ENCODE results near the gene GRM4. TPM values are rescaled to one million over a fixed set of nuclear protein-coding genes. Genes with fewer than 3 reads are reported as not detected.

Gene GRM4
- total RNA-seq, 2 donors from 2014 or later: 0.07 TPM; not detected in 1

GRCh38 chr6:34129753-34130152 is 16.1 kb downstream of the GRM4 start:
- no peak for TF ChIP-seq CTCF (IDR thresholded peaks at IDR 0.05)
- Histone ChIP-seq H3K4me3 (no peak overlapping the region), H3K4me1 (no peaks in the 10 kb centered on the region), H3K27me3 (no peaks in the 10 kb centered on the region), H3K27ac (no peak overlapping the region), H3K36me3 (no peaks in the 10 kb centered on the region), H3K9ac (ENCODE audit: low read depth in 2 of 2, low read length in 2 of 2) (no peak overlapping the region), H3K9me3 (no peaks in the 10 kb centered on the region)
- intact Hi-C loops (cut with DNase I): no loop called here
- no peak for DNase-seq

DNA sequence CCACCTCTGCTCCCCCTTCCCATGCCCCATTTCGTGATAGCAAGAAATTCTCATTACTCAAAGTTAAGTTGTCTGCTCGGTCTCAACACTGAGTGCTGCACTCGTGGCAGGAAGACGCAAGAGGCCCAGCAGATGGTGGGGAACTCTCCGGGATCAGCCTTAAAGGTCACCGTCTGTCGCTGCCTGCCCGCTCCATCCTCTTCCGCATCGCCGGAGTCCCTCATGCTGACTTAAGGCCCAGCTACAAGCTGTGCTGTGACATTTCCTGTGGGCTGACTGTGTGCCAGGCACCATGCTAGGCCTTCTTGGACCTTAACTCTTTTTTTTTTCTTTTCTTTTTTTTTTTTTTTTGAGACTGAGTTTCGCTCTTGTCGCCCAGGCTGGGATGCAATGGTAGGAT is 17.8 kb downstream of the GRM4 start:
- intact Hi-C loops (cut with DNase I): no loop called here
- H3K4me3 ChIP-seq: no peak overlapping the region
- no peak overlapping the region for H3K9ac ChIP-seq (ENCODE audit: low read depth in 2 of 2, low read length in 2 of 2)
- no peak for DNase-seq
- H3K36me3 ChIP-seq: no peaks in the 10 kb centered on the region
- no peak overlapping the region for H3K27ac ChIP-seq
- H3K9me3 ChIP-seq: no peaks in the 10 kb centered on the region
- no peak for TF ChIP-seq CTCF (IDR thresholded peaks at IDR 0.05)
- H3K27me3 ChIP-seq: no peaks in the 10 kb centered on the region
- no peaks in the 10 kb centered on the region for H3K4me1 ChIP-seq

DNA sequence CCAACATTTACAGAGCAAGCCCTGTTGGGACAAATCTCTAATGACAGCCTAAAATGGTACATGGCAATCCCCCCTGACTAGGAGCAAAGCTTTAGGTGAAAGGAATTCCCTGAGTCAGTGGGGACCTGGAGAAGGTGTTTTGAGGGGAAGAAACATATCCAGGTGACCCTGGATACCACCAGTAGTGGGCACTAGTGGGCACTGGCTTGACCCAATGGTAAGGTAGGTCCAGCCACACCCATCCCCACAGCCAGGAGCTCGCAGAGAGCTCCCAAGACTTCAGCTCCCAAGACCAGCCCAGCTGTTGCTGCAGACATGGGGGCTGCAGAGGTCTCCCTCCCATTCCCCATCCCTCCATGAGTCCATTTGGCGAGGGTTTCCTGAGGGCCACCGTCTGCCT is 19.5 kb downstream of the GRM4 start:
- Histone ChIP-seq H3K36me3 (no peaks in the 10 kb centered on the region), H3K9me3 (no peaks in the 10 kb centered on the region), H3K27me3 (no peaks in the 10 kb centered on the region), H3K27ac (no peak overlapping the region), H3K4me1 (no peaks in the 10 kb centered on the region), H3K9ac (ENCODE audit: low read depth in 2 of 2, low read length in 2 of 2) (no peak overlapping the region), H3K4me3 (no peak overlapping the region)
- intact Hi-C loops (cut with DNase I): no loop called here
- no peak for TF ChIP-seq CTCF (IDR thresholded peaks at IDR 0.05)
- DNase-seq: no peak

DNA sequence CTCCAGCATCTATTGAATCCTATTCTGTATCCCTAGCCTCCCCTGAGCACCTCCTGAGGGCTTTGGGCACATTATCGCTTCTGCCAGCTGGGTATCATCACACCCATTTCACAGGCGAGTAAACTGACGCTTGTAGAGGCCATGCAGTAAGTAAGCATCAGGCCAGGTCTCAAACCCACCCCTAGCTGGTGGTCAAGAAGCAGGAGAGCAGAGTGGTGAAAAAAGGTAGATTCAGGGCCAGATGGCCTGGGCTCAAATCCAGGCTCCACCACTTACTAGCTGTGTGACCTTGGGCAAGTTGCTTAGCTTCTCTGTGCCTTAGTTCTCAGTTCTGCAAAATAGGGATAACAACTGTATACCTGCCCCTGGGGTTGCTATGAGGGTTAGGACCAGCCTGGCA is 19.9 kb downstream of the GRM4 start:
- no peak overlapping the region for H3K4me3 ChIP-seq
- H3K36me3 ChIP-seq: no peaks in the 10 kb centered on the region
- TF ChIP-seq CTCF (IDR thresholded peaks at IDR 0.05): no peak
- no peak for DNase-seq
- no peak overlapping the region for H3K27ac ChIP-seq
- no peaks in the 10 kb centered on the region for H3K4me1 ChIP-seq
- H3K27me3 ChIP-seq: no peaks in the 10 kb centered on the region
- H3K9ac ChIP-seq (ENCODE audit: low read depth in 2 of 2, low read length in 2 of 2): no peak overlapping the region
- intact Hi-C loops (cut with DNase I): no loop called here
- no peaks in the 10 kb centered on the region for H3K9me3 ChIP-seq

- Histone ChIP-seq H3K27ac (no peak overlapping the region), H3K9me3 (no peaks in the 10 kb centered on the region), H3K36me3 (no peaks in the 10 kb centered on the region), H3K27me3 (no peaks in the 10 kb centered on the region), H3K4me3 (no peak overlapping the region), H3K9ac (ENCODE audit: low read depth in 2 of 2, low read length in 2 of 2) (no peak overlapping the region), H3K4me1 (no peaks in the 10 kb centered on the region)
- DNase-seq: no peak
- no peak for TF ChIP-seq CTCF (IDR thresholded peaks at IDR 0.05)
- intact Hi-C loops (cut with DNase I): no loop called here
Measured at GRCh38 chr6:34120953-34121675, 24.8 kb downstream of the GRM4 start.

Data from colonic mucosa (tissue), 4 donors.